Lower leg skin (tissue), 3 donors: Measurements from ENCODE around the gene IMP4.

Experiments used
- CTCF ChIP-seq, 3 donors: fragments of 450-650 bp; IDR thresholded peaks; one replicate each; pipeline ENCODE4 v1.5.1; 2016; ENCODE audit warnings: antibody characterized with exemption in 3 of 3, mild to moderate bottlenecking in 3 of 3, moderate library complexity in 2 of 3
- POLR2A ChIP-seq, 2 donors: fragments of 450-650 bp; IDR thresholded peaks; one replicate each; pipeline ENCODE4 v1.6.1; 2016 to 2017; ENCODE audit warnings: antibody characterized with exemption in 2 of 2, mild to moderate bottlenecking in 1 of 2, moderate library complexity in 1 of 2

- TF ChIP-seq CTCF (IDR thresholded peaks at IDR 0.05) = no peak
- TF ChIP-seq POLR2A (IDR thresholded peaks at IDR 0.05) = no peak
Observed at GRCh38 chr2:130368786-130369185, 26.1 kb downstream of the IMP4 start.
